Smooth muscle cell (in vitro differentiated cells): ENCODE measurements around the gene RTKN. TPM values are rescaled to one million over a fixed set of nuclear protein-coding genes. Genes with fewer than 3 reads are reported as not detected.

ENCODE experiments used
- DNase-seq: peaks from one replicate; lab custom pipeline; 2025; ENCODE audit not compliant: unreplicated experiment; lab: John Stamatoyannopoulos, UW
- H2AFZ ChIP-seq: fragments of 200-600 bp; sonication (generic); 2 replicates; pipeline ENCODE4 v1.6.0; 2016; ENCODE audit warnings: antibody characterized with exemption, low read depth, mild to moderate bottlenecking
- H3F3A ChIP-seq: fragments of 200-600 bp; sonication (generic); 2 replicates; pipeline ENCODE4 v1.6.0; 2017; ENCODE audit warnings: antibody characterized with exemption, low read depth
- H3K27ac ChIP-seq: fragments of 200-600 bp; sonication (generic); 2 replicates; pipeline ENCODE4 v1.5.1; 2016; ENCODE audit warnings: low read depth, mild to moderate bottlenecking
- H3K27me3 ChIP-seq: fragments of 200-600 bp; sonication (generic); 2 replicates; pipeline ENCODE4 v1.6.1; 2016; ENCODE audit warnings: low read depth, mild to moderate bottlenecking
- H3K36me3 ChIP-seq: fragments of 200-600 bp; sonication (generic); 2 replicates; pipeline ENCODE4 v1.5.1; 2016; ENCODE audit warnings: low read depth
- H3K4me1 ChIP-seq: fragments of 200-600 bp; sonication (generic); 2 replicates; pipeline ENCODE4 v1.5.1; 2016; ENCODE audit warnings: low read depth
- H3K4me2 ChIP-seq: fragments of 200-600 bp; sonication (generic); 2 replicates; pipeline ENCODE4 v1.6.0; 2016; ENCODE audit warnings: mild to moderate bottlenecking
- H3K4me3 ChIP-seq: fragments of 200-600 bp; sonication (generic); 2 replicates; pipeline ENCODE4 v1.5.1; 2016; ENCODE audit warnings: mild to moderate bottlenecking
- H3K79me2 ChIP-seq: fragments of 200-600 bp; sonication (generic); 2 replicates; pipeline ENCODE4 v1.6.0; 2016; ENCODE audit warnings: low read depth, mild to moderate bottlenecking
- H3K9ac ChIP-seq: fragments of 200-600 bp; sonication (generic); 2 replicates; pipeline ENCODE4 v1.6.0; 2016; ENCODE audit warnings: low read depth
- H3K9me3 ChIP-seq: fragments of 200-600 bp; sonication (generic); replicated peaks from 2 replicates; pipeline ENCODE4 v1.5.1; 2016; ENCODE audit warnings: low read depth
- H4K20me1 ChIP-seq: fragments of 200-600 bp; sonication (generic); 2 replicates; pipeline ENCODE4 v1.6.0; 2016; ENCODE audit warnings: low read depth
- CTCF ChIP-seq: fragments of 200-600 bp; sonication (generic); IDR thresholded peaks from 2 replicates; pipeline ENCODE4 v1.5.1; 2017; ENCODE audit warnings: borderline replicate concordance, mild to moderate bottlenecking, antibody characterized with exemption; ENCODE audit not compliant: insufficient read depth, poor library complexity, severe bottlenecking
- WGBS: methylation state at CpG from one replicate; pipeline ENCODE4 v1.1.7; 2016; ENCODE audit warnings: low lambda C conversion rate; 5-methylcytosine and 5-hydroxymethylcytosine counted together
- polyA plus RNA-seq: library from polyadenylated mRNA; unstranded; fragments of >200 nt; fragmentation: Nextera tagmentation; extraction: Ambion mirVana; gene quantifications from 2 replicates; pipeline ENCODE4 v1.2.1, GENCODE V29; 2016
- total RNA-seq: library from RNA; depleted of rRNA; stranded (reverse); fragments of >200 nt; gene quantifications from 2 replicates; pipeline ENCODE4 v1.2.3, GENCODE V29; 2014

RTKN gene
- total and polyA plus RNA-seq, 2 experiments from 2014 or later: 31.4 to 60.5 TPM

- WGBS: 8% methylated on average over 10 of the region's 10 CpGs
- Histone ChIP-seq H3K79me2 (peaks cover 39% of the 10 kb centered on the region), H3K27ac (peak overlapping the region; percentile 63), H3K36me3 (no peaks in the 10 kb centered on the region), H3K4me3 (peak overlapping the region; percentile 85), H3K4me2 (peak overlapping the region; percentile 98), H3F3A (peaks cover 23% of the 10 kb centered on the region), H2AFZ (no peak overlapping the region), H3K9ac (peak overlapping the region; percentile 81), H3K4me1 (peaks cover 21% of the 10 kb centered on the region), H3K9me3 (no peaks in the 10 kb centered on the region), H3K27me3 (no peaks in the 10 kb centered on the region), H4K20me1 (no peaks in the 10 kb centered on the region)
- DNase-seq: no peak
- TF ChIP-seq CTCF: no peak
Observed at GRCh38 chr2:74458938-74459363, 17.2 kb upstream of the RTKN start.

GRCh38 chr2:74458132-74458937 lies 16.6 kb upstream of the RTKN start, which contains the start of gene WBP1:
WBP1 (plus strand) TSS chr2:74458438; CDS start chr2:74458603, 165 bp downstream.
- Histone ChIP-seq H3K9ac (peak within 1 kb of the TSS; percentile 95), H3K27ac (peak within 1 kb of the TSS; percentile 98), H2AFZ (peak within 1 kb of the TSS; percentile 77), H3K4me1 (peaks cover 20% of the 10 kb centered on the region), H4K20me1 (no peaks in the 10 kb centered on the region), H3K4me2 (peak within 1 kb of the TSS; percentile 98), H3F3A (peaks cover 23% of the 10 kb centered on the region), H3K36me3 (no peaks in the 10 kb centered on the region), H3K4me3 (peak within 1 kb of the TSS; percentile 85), H3K27me3 (no peaks in the 10 kb centered on the region), H3K79me2 (peaks cover 34% of the 10 kb centered on the region), H3K9me3 (no peaks in the 10 kb centered on the region)
- peak; percentile 88 for DNase-seq
- under 1% methylated on average over 27 of the region's 38 CpGs for WGBS
- no peak for TF ChIP-seq CTCF

GRCh38 chr2:74457549-74458131 lies 15.9 kb upstream of the RTKN start:
- WGBS: 1% methylated on average over 25 of the region's 46 CpGs
- H3K27ac ChIP-seq: peak overlapping the region; percentile 98
- peaks cover 25% of the 10 kb centered on the region for H3F3A ChIP-seq
- H3K9me3 ChIP-seq: no peaks in the 10 kb centered on the region
- H3K36me3 ChIP-seq: no peaks in the 10 kb centered on the region
- peak overlapping the region; percentile 95 for H3K4me2 ChIP-seq
- peak overlapping the region; percentile 95 for H3K9ac ChIP-seq
- H2AFZ ChIP-seq: peak overlapping the region; percentile 77
- H3K4me1 ChIP-seq: peaks cover 20% of the 10 kb centered on the region
- H3K79me2 ChIP-seq: peaks cover 27% of the 10 kb centered on the region
- no peak for TF ChIP-seq CTCF
- peak; percentile 74 for DNase-seq
- no peaks in the 10 kb centered on the region for H3K27me3 ChIP-seq
- H3K4me3 ChIP-seq: peak overlapping the region; percentile 77
- H4K20me1 ChIP-seq: no peaks in the 10 kb centered on the region
